Measurements from ENCODE around the gene PIK3IP1. TPM values are rescaled to one million over a fixed set of nuclear protein-coding genes. Genes with fewer than 3 reads are reported as not detected.

Gene PIK3IP1
- total and polyA plus RNA-seq, 4 donors: 11.5 to 47.1 (median 29.7) TPM

- Histone ChIP-seq H3K4me1 (ENCODE audit: control insufficient read depth in 5 of 5, insufficient read depth in 5 of 5, low read length in 5 of 5) (peaks cover 4 to 19% (median 9%) of the 10 kb centered on the region in 5 donors), H3K36me3 (ENCODE audit: control insufficient read depth in 4 of 4, insufficient read depth in 4 of 4, low read length in 4 of 4) (peaks cover 0 to 26% (median 8%) of the 10 kb centered on the region in 4 donors), H3K27ac (ENCODE audit: low read depth in 1 of 2, low read length in 1 of 2) (no peak overlapping the region), H3K9me3 (ENCODE audit: control insufficient read depth in 4 of 4, insufficient read depth in 3 of 4, low read length in 3 of 4) (no peaks in the 10 kb centered on the region), H3K27me3 (ENCODE audit: control insufficient read depth in 3 of 3, insufficient read depth in 3 of 3, low read length in 2 of 3) (no peaks in the 10 kb centered on the region), H3K4me3 (no peak overlapping the region), H3K9ac (ENCODE audit: insufficient read depth in 1 of 2, low read length in 2 of 2) (no peak overlapping the region)
- no peak for ATAC-seq (ENCODE audit: insufficient read depth, low FRiP score)
- 66 to 79% methylated on average over 6 of the region's 6 CpGs for WGBS, 2 donors
- no peak for TF ChIP-seq CTCF (IDR thresholded peaks at IDR 0.05; ENCODE audit: control extremely low read depth, extremely low read depth)
- DNase-seq: no peak
Measured at GRCh38 chr22:31287818-31288495, 4.3 kb downstream of the PIK3IP1 start.

GRCh38 chr22:31286360-31287255 is 5.7 kb downstream of the PIK3IP1 start:
- Histone ChIP-seq H3K9ac (ENCODE audit: insufficient read depth in 1 of 2, low read length in 2 of 2) (no peak overlapping the region), H3K4me3 (no peak overlapping the region), H3K36me3 (ENCODE audit: control insufficient read depth in 4 of 4, insufficient read depth in 4 of 4, low read length in 4 of 4) (peaks cover 2 to 39% (median 9%) of the 10 kb centered on the region in 4 donors), H3K27me3 (ENCODE audit: control insufficient read depth in 3 of 3, insufficient read depth in 3 of 3, low read length in 2 of 3) (no peaks in the 10 kb centered on the region), H3K9me3 (ENCODE audit: control insufficient read depth in 4 of 4, insufficient read depth in 3 of 4, low read length in 3 of 4) (no peaks in the 10 kb centered on the region), H3K4me1 (ENCODE audit: control insufficient read depth in 5 of 5, insufficient read depth in 5 of 5, low read length in 5 of 5) (peaks cover under 1 to 19% (median 8%) of the 10 kb centered on the region in 5 donors), H3K27ac (ENCODE audit: low read depth in 1 of 2, low read length in 1 of 2) (peak overlapping the region in 1 of 2 donors; percentile 85)
- 57 to 66% methylated on average over 8 of the region's 8 CpGs for WGBS, 2 donors
- ATAC-seq (ENCODE audit: insufficient read depth, low FRiP score): no peak
- no peak for TF ChIP-seq CTCF (IDR thresholded peaks at IDR 0.05; ENCODE audit: control extremely low read depth, extremely low read depth)
- DNase-seq: no peak

DNA sequence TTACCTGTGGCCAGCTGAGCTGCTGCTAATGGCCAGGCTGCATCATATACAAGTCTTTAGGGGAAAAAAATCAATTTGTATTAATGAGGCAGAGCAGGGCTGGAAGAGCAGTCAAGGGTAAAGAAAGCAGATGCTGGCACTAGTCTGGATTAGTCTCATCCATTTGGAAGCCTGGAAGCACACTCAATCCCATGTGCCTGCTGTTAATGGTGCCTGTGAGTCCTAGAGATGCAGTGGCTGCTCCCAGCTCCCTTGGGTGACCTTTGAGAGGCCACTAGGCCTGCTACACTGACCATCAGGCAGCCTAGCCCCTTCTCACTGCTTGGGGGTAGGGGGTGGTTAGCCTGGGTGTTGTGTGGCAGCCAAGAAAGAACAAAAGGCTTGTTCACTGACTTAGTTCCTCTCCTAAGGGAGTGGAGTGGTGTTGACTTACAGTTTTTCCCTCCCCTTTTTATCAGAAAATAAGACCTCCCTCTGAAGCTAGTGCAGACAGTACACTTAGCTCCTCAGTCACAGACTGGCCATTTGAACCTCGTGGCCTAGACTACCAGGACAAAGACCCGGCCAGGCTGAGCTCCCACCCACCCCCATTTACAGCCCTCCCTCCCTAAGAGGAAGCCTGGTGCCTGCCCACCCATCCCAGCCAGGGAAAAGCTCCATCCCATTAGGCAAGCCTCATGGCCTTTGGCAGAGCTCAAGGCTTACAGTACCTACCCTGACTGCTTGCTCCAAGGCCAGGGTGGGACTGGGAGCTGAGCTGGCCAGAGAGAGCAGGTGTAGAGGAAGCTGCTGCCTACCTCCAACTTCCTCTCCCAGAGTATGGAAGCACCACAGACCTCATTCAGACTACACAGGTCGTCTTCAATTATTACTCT is 7.8 kb downstream of the PIK3IP1 start:
- ATAC-seq (ENCODE audit: insufficient read depth, low FRiP score) (no peak), DNase-seq (peak in 1 of 3 donors; percentile 35)
- H3K4me1 ChIP-seq (ENCODE audit: control insufficient read depth in 5 of 5, insufficient read depth in 5 of 5, low read length in 5 of 5): peaks cover 0 to 15% (median 5%) of the 10 kb centered on the region in 5 donors
- no peaks in the 10 kb centered on the region for H3K27me3 ChIP-seq (ENCODE audit: control insufficient read depth in 3 of 3, insufficient read depth in 3 of 3, low read length in 2 of 3)
- TF ChIP-seq CTCF (IDR thresholded peaks at IDR 0.05; ENCODE audit: control extremely low read depth, extremely low read depth): no peak
- peak overlapping the region in 1 of 2 donors; percentile 61 for H3K27ac ChIP-seq (ENCODE audit: low read depth in 1 of 2, low read length in 1 of 2)
- H3K9ac ChIP-seq (ENCODE audit: insufficient read depth in 1 of 2, low read length in 2 of 2): no peak overlapping the region
- no peak overlapping the region for H3K4me3 ChIP-seq
- WGBS, 2 donors: 28 to 29% methylated on average over 3 of the region's 3 CpGs
- H3K9me3 ChIP-seq (ENCODE audit: control insufficient read depth in 4 of 4, insufficient read depth in 3 of 4, low read length in 3 of 4): no peaks in the 10 kb centered on the region
- H3K36me3 ChIP-seq (ENCODE audit: control insufficient read depth in 4 of 4, insufficient read depth in 4 of 4, low read length in 4 of 4): peaks cover 6 to 51% (median 12%) of the 10 kb centered on the region in 4 donors
